SK-N-SH (cell line): Measurements from ENCODE around the gene IKBIP.

Experiments
- CTCF ChIP-seq: fragments of 200-600 bp; sonication (generic); IDR thresholded peaks from 2 replicates; pipeline ENCODE4 v1.6.1; 2017; ENCODE audit warnings: antibody characterized with exemption, mild to moderate bottlenecking, moderate library complexity
- GATA2 ChIP-seq: sonication (generic); formaldehyde crosslinking; IDR thresholded peaks from 2 replicates; pipeline ENCODE4 v1.5.0; 2020; ENCODE audit warnings: mild to moderate bottlenecking, missing genetic modification reagents
- PBX3 ChIP-seq: IDR thresholded peaks from 2 replicates; pipeline ENCODE4; 2012
- REST ChIP-seq: IDR thresholded peaks from 2 replicates; pipeline ENCODE4 v1.6.1; 2012; ENCODE audit warnings: mild to moderate bottlenecking, low read depth, low read length, moderate library complexity
- YY1 ChIP-seq: IDR thresholded peaks from 2 replicates; pipeline ENCODE4 v1.4.0; 2012; ENCODE audit warnings: low read depth, mild to moderate bottlenecking

- no peak for TF ChIP-seq CTCF
- no peak for TF ChIP-seq GATA2 (CRISPR knock-in tag)
- no peak for TF ChIP-seq REST
- TF ChIP-seq PBX3: peak; percentile 34
- no peak for TF ChIP-seq YY1
Measured at GRCh38 chr12:98635657-98636323, 8.8 kb downstream of the IKBIP start.
